Omental fat pad (tissue), 4 donors: Measurements from ENCODE around the gene ZNF316. TPM values are rescaled to one million over a fixed set of nuclear protein-coding genes. Genes with fewer than 3 reads are reported as not detected.

ENCODE experiments used
- ATAC-seq: fragments of 150-250 bp; one replicate; pipeline ENCODE4 v1.9.1; 2016; ENCODE audit warnings: mild to moderate bottlenecking, moderate library complexity; ENCODE audit not compliant: low FRiP score
- DNase-seq: peaks from one replicate; pipeline ENCODE4 v3.0.0-alpha.2; 2019; ENCODE audit warnings: low spot score
- total RNA-seq, 4 donors: library from RNA; depleted of rRNA; stranded (reverse); fragments of >200 nt; gene quantifications; one replicate each; pipeline ENCODE4 v1.1.0, GENCODE V29; 2016
- TF ChIP-seq, protein P1 (sequence below), 3 donors: fragments of 450-650 bp; IDR thresholded peaks; one replicate each; pipeline ENCODE4 v1.5.1; 2016 to 2017; ENCODE audit warnings: antibody characterized with exemption in 3 of 3, mild to moderate bottlenecking in 3 of 3, moderate library complexity in 2 of 3

Gene ZNF316
- total RNA-seq = 10 to 100 TPM; 14.4 to 27.5 (median 18.8) TPM

DNA sequence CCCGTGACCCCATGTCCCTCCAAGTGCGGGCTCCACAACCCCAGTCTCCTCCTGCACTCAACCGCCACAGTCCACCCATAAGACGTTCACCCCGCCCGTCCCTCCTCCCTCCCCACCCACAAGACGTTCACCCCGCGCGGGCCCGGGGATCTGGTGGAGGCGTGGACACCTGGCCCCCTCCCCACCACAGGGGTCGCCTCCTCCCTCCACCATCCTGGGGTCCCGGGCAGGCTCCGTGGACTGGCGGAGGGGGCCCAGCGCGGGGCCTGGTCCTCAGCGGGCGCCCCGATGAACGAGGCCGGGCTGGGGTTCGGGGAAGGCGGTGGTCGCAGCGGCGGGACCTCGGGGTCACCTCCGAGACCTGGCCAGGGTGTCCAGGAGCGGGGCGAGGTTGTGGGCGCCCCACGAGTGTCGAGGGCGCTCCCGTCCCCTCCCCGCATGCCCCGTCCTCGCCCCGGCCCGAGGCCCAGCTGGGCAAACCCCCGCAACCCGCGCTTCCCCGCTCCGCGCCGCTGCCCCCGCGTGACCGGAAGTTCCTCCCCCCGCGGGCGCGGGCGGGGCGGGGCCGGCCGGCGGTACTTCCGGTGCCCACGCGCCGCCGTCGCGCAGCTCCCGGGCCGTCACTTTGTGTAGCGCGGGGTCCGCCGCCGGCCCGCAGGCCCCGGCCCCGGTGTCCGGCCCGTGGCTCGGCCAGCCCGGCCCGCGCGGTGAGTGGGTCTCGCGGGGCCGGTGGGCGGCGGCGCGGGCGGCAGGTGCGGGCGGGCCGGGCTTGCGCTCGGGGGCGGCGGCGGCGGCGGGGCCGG, at the start of gene ZNF316:
Gene ZNF316 (plus strand): TSS at position 578 of the 803 bp plus-strand sequence. CDS start 5,092 bp downstream, outside the sequence.
- ATAC-seq = peak; percentile 81
- TF ChIP-seq, protein P1, sequence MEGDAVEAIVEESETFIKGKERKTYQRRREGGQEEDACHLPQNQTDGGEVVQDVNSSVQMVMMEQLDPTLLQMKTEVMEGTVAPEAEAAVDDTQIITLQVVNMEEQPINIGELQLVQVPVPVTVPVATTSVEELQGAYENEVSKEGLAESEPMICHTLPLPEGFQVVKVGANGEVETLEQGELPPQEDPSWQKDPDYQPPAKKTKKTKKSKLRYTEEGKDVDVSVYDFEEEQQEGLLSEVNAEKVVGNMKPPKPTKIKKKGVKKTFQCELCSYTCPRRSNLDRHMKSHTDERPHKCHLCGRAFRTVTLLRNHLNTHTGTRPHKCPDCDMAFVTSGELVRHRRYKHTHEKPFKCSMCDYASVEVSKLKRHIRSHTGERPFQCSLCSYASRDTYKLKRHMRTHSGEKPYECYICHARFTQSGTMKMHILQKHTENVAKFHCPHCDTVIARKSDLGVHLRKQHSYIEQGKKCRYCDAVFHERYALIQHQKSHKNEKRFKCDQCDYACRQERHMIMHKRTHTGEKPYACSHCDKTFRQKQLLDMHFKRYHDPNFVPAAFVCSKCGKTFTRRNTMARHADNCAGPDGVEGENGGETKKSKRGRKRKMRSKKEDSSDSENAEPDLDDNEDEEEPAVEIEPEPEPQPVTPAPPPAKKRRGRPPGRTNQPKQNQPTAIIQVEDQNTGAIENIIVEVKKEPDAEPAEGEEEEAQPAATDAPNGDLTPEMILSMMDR (IDR thresholded peaks at IDR 0.05) = no peak
- no peak for DNase-seq

- TF ChIP-seq, protein P1 (IDR thresholded peaks at IDR 0.05) = no peak
- no peak for ATAC-seq
- DNase-seq = no peak
Measured at GRCh38 chr7:6588566-6588965, 48.6 kb upstream of the ZNF316 start.

DNA sequence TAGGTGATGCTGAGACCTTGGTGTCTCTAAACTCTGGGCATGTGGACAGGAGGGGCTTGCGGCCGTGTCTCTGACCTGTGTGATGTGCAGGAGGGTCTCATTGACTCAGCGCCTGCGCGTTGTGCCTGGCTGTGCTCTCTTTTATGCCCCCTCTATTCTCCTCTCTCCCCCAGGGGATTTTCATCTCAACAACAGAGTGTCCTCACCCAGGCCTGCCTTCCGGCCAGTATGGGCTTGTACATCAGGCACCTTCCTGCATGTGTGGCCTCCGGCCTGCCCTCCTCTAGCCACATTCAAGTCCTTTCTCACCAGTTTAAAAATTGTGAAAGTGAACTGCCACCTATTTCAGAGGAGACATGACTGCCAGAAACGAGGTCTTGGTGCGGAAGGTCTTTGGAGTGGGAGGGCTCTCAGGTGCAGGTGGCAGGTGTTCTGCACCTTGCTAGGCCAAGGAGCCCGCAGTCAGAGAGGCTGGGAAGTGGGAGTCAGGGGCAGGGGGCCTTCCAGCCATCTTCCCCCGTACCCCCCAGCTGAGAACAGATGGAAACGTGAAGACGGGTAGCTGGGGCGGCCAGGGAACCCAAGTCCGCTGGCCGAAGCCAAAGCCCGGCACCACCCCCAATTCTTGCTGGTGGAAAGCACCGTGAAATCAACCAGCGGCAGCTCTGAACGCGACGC, 47.8 kb upstream of the ZNF316 start:
- TF ChIP-seq, protein P1 (IDR thresholded peaks at IDR 0.05) = no peak
- no peak for DNase-seq
- no peak for ATAC-seq

- peak; percentile 98 for ATAC-seq
- peak; percentile 27 for DNase-seq
- TF ChIP-seq, protein P1 (IDR thresholded peaks at IDR 0.05) = peak in 2 of 3 donors; percentile 67 to 92
Measured at GRCh38 chr7:6589829-6590644, 47.1 kb upstream of the ZNF316 start, which contains the start of gene INTS15. Gene INTS15, plus strand, starts transcription at chr7:6590021. Its CDS starts 263 bp downstream, at chr7:6590284.

GRCh38 chr7:6590645-6591110, 46.4 kb upstream of the ZNF316 start:
- DNase-seq = no peak
- no peak for ATAC-seq
- TF ChIP-seq, protein P1 (IDR thresholded peaks at IDR 0.05) = no peak

DNA sequence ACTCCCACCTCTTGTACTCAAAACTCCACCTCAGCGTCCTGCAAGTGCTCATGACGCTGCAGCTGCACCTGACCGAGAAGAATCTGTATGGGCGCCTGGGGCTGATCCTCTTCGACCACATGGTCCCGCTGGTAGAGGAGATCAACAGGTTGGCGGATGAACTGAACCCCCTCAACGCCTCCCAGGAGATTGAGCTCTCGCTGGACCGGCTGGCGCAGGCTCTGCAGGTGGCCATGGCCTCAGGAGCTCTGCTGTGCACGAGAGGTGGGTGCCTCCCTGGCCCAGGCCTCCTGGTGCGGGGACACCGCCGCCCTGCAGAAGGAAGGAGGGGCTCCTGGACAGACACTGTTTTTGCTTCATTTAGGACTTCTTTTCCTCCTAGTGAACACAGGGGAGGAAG, 37.0 kb upstream of the ZNF316 start:
- no peak for DNase-seq
- no peak for ATAC-seq
- TF ChIP-seq, protein P1 (IDR thresholded peaks at IDR 0.05) = no peak
